ENCODE data around the gene GLDN.

GRCh38 chr15:51335087-51335486 is 6.4 kb upstream of the GLDN start:
- TF ChIP-seq EZH2 (IDR thresholded peaks at IDR 0.05; ENCODE audit: low read depth, unreplicated experiment) (no peak), CTCF (conservative IDR thresholded peaks at IDR 0.05; ENCODE audit: low read depth in 2 of 2) (no peak), STAT1 (IDR thresholded peaks at IDR 0.05; ENCODE audit: unreplicated experiment) (no peak), NANOG (IDR thresholded peaks at IDR 0.05; ENCODE audit: borderline replicate concordance) (no peak), EZH2phosphoT487 (IDR thresholded peaks at IDR 0.05; ENCODE audit: unreplicated experiment) (no peak), POLR2AphosphoS5 (IDR thresholded peaks at IDR 0.05; ENCODE audit: low read depth) (no peak), REST (IDR thresholded peaks at IDR 0.05; ENCODE audit: unreplicated experiment) (no peak)

All from GM23338 (cell line).